ENCODE measurements around the gene C1QTNF9B.

Gene C1QTNF9B

GRCh38 chr13:23856008-23856750 lies 41.1 kb downstream of the C1QTNF9B start:
- DNase-seq, result no peak

- no peak for DNase-seq
Measured at GRCh38 chr13:23855360-23855759, 41.9 kb downstream of the C1QTNF9B start.

- DNase-seq, result no peak
Measured at GRCh38 chr13:23852351-23852750, 45.0 kb downstream of the C1QTNF9B start.

GRCh38 chr13:23851106-23851505 lies 46.2 kb downstream of the C1QTNF9B start:
- DNase-seq, result no peak

- DNase-seq, result no peak
Measured at GRCh38 chr13:23850134-23850533, 47.2 kb downstream of the C1QTNF9B start.

GRCh38 chr13:23849670-23850069 lies 47.6 kb downstream of the C1QTNF9B start:
- DNase-seq, result no peak

- no peak for DNase-seq
Measured at GRCh38 chr13:23848646-23849141, 48.6 kb downstream of the C1QTNF9B start.

- no peak for DNase-seq
Measured at GRCh38 chr13:23848019-23848418, 49.3 kb downstream of the C1QTNF9B start.

GRCh38 chr13:23847497-23847896 lies 49.8 kb downstream of the C1QTNF9B start:
- no peak for DNase-seq

- DNase-seq, result no peak
Measured at GRCh38 chr13:23845105-23845725, 52.1 kb downstream of the C1QTNF9B start.

GRCh38 chr13:23844132-23844531 lies 53.2 kb downstream of the C1QTNF9B start:
- no peak for DNase-seq

GRCh38 chr13:23843436-23843835 lies 53.9 kb downstream of the C1QTNF9B start:
- DNase-seq, result no peak

GRCh38 chr13:23842406-23842805 lies 54.9 kb downstream of the C1QTNF9B start:
- DNase-seq, result no peak

Measured in inflammatory macrophage (primary cell).